K562 (cell line): ENCODE data around the gene RNF144A.

Experiments used
- EWSR1 ChIP-seq: fragments of 450-650 bp; IDR thresholded peaks from 2 replicates; pipeline ENCODE4 v1.6.1; 2018; ENCODE audit warnings: borderline replicate concordance, mild to moderate bottlenecking, low read depth, moderate library complexity; ENCODE audit not compliant: partially characterized antibody
- FOXM1 ChIP-seq, 2 experiments: fragments of 450-650 bp in 1 of 2; sonication (generic) in 1 of 2; formaldehyde crosslinking in 1 of 2; IDR thresholded peaks; 2 replicates each; pipeline versions ENCODE4 v1.6.1 to v1.9.0; 2017 to 2022; ENCODE audit warnings: low read depth in 2 of 2, mild to moderate bottlenecking in 2 of 2, missing genetic modification reagents in 1 of 2, moderate library complexity in 1 of 2
- NBN ChIP-seq: fragments of 450-650 bp; IDR thresholded peaks from 2 replicates; pipeline ENCODE4 v1.6.1; 2016; ENCODE audit warnings: low read depth, mild to moderate bottlenecking
- PHF8 ChIP-seq: fragments of 200-600 bp; sonication (generic); IDR thresholded peaks from 2 replicates; pipeline ENCODE4 v1.6.1; 2012; ENCODE audit warnings: mixed run types, mild to moderate bottlenecking, inconsistent platforms, low read length, moderate library complexity, borderline replicate concordance

DNA sequence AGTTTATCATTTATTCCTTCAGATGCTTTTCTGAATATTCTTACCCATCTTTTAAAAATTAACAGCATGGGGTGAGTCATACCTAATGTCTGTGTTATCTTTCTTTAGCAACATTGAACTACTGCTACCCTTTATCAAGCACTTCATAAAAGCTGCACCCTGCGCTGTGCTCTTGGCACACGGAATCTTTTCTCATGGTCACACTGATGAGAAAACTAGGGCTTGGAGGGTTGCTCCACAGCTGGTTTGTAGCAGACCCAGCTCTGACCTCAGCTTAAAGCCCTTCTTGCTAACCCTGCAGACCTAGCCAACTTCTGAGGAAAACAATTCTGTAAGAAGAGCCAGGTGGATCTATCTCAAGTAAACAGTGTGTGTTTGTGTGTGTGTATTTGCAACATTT is 106.3 kb downstream of the RNF144A start:
- TF ChIP-seq EWSR1 (no peak), NBN (no peak), PHF8 (no peak), FOXM1 (IDR thresholded peaks at IDR 0.05; ENCODE audit: low read depth) (no peak), FOXM1 (CRISPR knock-in tag; IDR thresholded peaks at IDR 0.05; ENCODE audit: low read depth) (no peak)
